Measurements from ENCODE around the gene NLRP3. TPM values are rescaled to one million over a fixed set of nuclear protein-coding genes. Genes with fewer than 3 reads are reported as not detected.

Gene NLRP3
- total and polyA plus RNA-seq, 2 experiments from 2014 or later, result 0.42 TPM; not detected in 1

DNA sequence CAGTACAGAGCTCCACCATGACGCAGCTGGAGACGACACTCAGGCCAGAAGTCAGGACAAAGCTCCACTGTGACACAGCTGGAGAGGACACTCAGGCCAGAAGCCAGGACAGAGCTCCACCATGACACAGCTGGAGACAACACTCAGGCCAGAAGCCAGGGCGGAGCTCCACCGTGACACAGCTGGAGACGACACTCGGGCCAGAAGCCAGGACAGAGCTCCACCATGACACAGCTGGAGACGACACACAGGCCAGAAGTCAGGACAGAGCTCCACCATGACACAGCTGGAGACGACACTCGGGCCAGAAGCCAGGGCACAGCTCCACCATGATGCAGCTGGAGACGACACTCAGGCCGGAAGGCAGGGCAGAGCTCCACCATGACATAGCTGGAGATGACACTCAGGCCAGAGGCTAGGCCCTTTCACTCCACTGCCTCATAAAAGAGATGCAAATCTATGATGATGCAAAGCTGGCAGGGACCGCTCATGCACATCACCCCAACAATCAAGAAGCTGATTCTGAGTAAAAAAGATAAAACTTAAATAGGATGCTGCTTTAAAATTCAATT is 55.6 kb downstream of the NLRP3 start:
- no peak overlapping the region for H3K4me3 ChIP-seq
- H3K4me1 Mint-ChIP-seq, result peaks cover 17% of the 10 kb centered on the region
- H3K9me3 Mint-ChIP-seq, result peaks cover 16% of the 10 kb centered on the region
- no peak overlapping the region for H3K4me2 ChIP-seq
- no peak overlapping the region for H3K27ac ChIP-seq (ENCODE audit: low read depth)
- peaks cover 19% of the 10 kb centered on the region for H3K4me1 ChIP-seq (ENCODE audit: insufficient read depth)
- H3K79me2 ChIP-seq (replicated peaks; ENCODE audit: insufficient read depth), result no peaks in the 10 kb centered on the region
- H3F3A ChIP-seq (replicated peaks; ENCODE audit: low read depth), result no peaks in the 10 kb centered on the region
- no peaks in the 10 kb centered on the region; the same call in 1 of the 2 replicates for H3K36me3 ChIP-seq (ENCODE audit: insufficient read depth)
- DNase-seq (ENCODE audit: low spot score), result no peak
- H3K27me3 ChIP-seq (ENCODE audit: insufficient read depth), result no peaks in the 10 kb centered on the region
- H2AFZ ChIP-seq, result no peak overlapping the region
- H3K36me3 Mint-ChIP-seq (ENCODE audit: low read depth), result peaks cover 13% of the 10 kb centered on the region; the same call in 1 of the 3 replicates
- H4K20me1 ChIP-seq (replicated peaks; ENCODE audit: insufficient read depth), result no peaks in the 10 kb centered on the region
- TF ChIP-seq JUNB (IDR thresholded peaks at IDR 0.05; ENCODE audit: unreplicated experiment) (no peak), EZH2phosphoT487 (IDR thresholded peaks at IDR 0.05; ENCODE audit: unreplicated experiment) (no peak), ZNF331 (CRISPR knock-in tag; IDR thresholded peaks at IDR 0.05; ENCODE audit: low read depth) (no peak), STAT1 (IDR thresholded peaks at IDR 0.05; ENCODE audit: unreplicated experiment) (no peak), NANOG (IDR thresholded peaks at IDR 0.05; ENCODE audit: borderline replicate concordance) (no peak), POLR2AphosphoS5 (IDR thresholded peaks at IDR 0.05; ENCODE audit: low read depth) (no peak), CREB1 (CRISPR knock-in tag; IDR thresholded peaks at IDR 0.05; ENCODE audit: low read depth) (no peak), EZH2 (IDR thresholded peaks at IDR 0.05; ENCODE audit: low read depth, unreplicated experiment) (no peak), ZNF114 (CRISPR knock-in tag; IDR thresholded peaks at IDR 0.05) (no peak)
- TF ChIP-seq, protein P1, sequence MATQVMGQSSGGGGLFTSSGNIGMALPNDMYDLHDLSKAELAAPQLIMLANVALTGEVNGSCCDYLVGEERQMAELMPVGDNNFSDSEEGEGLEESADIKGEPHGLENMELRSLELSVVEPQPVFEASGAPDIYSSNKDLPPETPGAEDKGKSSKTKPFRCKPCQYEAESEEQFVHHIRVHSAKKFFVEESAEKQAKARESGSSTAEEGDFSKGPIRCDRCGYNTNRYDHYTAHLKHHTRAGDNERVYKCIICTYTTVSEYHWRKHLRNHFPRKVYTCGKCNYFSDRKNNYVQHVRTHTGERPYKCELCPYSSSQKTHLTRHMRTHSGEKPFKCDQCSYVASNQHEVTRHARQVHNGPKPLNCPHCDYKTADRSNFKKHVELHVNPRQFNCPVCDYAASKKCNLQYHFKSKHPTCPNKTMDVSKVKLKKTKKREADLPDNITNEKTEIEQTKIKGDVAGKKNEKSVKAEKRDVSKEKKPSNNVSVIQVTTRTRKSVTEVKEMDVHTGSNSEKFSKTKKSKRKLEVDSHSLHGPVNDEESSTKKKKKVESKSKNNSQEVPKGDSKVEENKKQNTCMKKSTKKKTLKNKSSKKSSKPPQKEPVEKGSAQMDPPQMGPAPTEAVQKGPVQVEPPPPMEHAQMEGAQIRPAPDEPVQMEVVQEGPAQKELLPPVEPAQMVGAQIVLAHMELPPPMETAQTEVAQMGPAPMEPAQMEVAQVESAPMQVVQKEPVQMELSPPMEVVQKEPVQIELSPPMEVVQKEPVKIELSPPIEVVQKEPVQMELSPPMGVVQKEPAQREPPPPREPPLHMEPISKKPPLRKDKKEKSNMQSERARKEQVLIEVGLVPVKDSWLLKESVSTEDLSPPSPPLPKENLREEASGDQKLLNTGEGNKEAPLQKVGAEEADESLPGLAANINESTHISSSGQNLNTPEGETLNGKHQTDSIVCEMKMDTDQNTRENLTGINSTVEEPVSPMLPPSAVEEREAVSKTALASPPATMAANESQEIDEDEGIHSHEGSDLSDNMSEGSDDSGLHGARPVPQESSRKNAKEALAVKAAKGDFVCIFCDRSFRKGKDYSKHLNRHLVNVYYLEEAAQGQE (IDR thresholded peaks at IDR 0.05; ENCODE audit: unreplicated experiment), result no peak
- TF ChIP-seq, protein P2, sequence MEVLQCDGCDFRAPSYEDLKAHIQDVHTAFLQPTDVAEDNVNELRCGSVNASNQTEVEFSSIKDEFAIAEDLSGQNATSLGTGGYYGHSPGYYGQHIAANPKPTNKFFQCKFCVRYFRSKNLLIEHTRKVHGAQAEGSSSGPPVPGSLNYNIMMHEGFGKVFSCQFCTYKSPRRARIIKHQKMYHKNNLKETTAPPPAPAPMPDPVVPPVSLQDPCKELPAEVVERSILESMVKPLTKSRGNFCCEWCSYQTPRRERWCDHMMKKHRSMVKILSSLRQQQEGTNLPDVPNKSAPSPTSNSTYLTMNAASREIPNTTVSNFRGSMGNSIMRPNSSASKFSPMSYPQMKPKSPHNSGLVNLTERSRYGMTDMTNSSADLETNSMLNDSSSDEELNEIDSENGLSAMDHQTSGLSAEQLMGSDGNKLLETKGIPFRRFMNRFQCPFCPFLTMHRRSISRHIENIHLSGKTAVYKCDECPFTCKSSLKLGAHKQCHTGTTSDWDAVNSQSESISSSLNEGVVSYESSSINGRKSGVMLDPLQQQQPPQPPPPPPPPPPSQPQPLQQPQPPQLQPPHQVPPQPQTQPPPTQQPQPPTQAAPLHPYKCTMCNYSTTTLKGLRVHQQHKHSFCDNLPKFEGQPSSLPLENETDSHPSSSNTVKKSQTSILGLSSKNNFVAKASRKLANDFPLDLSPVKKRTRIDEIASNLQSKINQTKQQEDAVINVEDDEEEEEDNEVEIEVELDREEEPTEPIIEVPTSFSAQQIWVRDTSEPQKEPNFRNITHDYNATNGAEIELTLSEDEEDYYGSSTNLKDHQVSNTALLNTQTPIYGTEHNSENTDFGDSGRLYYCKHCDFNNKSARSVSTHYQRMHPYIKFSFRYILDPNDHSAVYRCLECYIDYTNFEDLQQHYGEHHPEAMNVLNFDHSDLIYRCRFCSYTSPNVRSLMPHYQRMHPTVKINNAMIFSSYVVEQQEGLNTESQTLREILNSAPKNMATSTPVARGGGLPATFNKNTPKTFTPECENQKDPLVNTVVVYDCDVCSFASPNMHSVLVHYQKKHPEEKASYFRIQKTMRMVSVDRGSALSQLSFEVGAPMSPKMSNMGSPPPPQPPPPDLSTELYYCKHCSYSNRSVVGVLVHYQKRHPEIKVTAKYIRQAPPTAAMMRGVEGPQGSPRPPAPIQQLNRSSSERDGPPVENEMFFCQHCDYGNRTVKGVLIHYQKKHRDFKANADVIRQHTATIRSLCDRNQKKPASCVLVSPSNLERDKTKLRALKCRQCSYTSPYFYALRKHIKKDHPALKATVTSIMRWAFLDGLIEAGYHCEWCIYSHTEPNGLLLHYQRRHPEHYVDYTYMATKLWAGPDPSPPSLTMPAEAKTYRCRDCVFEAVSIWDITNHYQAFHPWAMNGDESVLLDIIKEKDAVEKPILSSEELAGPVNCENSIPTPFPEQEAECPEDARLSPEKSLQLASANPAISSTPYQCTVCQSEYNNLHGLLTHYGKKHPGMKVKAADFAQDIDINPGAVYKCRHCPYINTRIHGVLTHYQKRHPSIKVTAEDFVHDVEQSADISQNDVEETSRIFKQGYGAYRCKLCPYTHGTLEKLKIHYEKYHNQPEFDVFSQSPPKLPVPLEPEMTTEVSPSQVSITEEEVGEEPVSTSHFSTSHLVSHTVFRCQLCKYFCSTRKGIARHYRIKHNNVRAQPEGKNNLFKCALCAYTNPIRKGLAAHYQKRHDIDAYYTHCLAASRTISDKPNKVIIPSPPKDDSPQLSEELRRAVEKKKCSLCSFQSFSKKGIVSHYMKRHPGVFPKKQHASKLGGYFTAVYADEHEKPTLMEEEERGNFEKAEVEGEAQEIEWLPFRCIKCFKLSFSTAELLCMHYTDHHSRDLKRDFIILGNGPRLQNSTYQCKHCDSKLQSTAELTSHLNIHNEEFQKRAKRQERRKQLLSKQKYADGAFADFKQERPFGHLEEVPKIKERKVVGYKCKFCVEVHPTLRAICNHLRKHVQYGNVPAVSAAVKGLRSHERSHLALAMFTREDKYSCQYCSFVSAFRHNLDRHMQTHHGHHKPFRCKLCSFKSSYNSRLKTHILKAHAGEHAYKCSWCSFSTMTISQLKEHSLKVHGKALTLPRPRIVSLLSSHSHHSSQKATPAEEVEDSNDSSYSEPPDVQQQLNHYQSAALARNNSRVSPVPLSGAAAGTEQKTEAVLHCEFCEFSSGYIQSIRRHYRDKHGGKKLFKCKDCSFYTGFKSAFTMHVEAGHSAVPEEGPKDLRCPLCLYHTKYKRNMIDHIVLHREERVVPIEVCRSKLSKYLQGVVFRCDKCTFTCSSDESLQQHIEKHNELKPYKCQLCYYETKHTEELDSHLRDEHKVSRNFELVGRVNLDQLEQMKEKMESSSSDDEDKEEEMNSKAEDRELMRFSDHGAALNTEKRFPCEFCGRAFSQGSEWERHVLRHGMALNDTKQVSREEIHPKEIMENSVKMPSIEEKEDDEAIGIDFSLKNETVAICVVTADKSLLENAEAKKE (CRISPR knock-in tag; IDR thresholded peaks at IDR 0.05), result no peak
- TF ChIP-seq, protein P3, sequence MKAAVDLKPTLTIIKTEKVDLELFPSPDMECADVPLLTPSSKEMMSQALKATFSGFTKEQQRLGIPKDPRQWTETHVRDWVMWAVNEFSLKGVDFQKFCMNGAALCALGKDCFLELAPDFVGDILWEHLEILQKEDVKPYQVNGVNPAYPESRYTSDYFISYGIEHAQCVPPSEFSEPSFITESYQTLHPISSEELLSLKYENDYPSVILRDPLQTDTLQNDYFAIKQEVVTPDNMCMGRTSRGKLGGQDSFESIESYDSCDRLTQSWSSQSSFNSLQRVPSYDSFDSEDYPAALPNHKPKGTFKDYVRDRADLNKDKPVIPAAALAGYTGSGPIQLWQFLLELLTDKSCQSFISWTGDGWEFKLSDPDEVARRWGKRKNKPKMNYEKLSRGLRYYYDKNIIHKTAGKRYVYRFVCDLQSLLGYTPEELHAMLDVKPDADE (IDR thresholded peaks at IDR 0.05), result no peak
- TF ChIP-seq, protein P4, sequence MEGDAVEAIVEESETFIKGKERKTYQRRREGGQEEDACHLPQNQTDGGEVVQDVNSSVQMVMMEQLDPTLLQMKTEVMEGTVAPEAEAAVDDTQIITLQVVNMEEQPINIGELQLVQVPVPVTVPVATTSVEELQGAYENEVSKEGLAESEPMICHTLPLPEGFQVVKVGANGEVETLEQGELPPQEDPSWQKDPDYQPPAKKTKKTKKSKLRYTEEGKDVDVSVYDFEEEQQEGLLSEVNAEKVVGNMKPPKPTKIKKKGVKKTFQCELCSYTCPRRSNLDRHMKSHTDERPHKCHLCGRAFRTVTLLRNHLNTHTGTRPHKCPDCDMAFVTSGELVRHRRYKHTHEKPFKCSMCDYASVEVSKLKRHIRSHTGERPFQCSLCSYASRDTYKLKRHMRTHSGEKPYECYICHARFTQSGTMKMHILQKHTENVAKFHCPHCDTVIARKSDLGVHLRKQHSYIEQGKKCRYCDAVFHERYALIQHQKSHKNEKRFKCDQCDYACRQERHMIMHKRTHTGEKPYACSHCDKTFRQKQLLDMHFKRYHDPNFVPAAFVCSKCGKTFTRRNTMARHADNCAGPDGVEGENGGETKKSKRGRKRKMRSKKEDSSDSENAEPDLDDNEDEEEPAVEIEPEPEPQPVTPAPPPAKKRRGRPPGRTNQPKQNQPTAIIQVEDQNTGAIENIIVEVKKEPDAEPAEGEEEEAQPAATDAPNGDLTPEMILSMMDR (conservative IDR thresholded peaks at IDR 0.05; ENCODE audit: low read depth in 2 of 2), result no peak
- ATAC-seq, result no peak
- H3K4me3 Mint-ChIP-seq, result no peak overlapping the region
- H3K27ac Mint-ChIP-seq, result no peak overlapping the region
- H3K9me2 ChIP-seq (ENCODE audit: insufficient read depth), result peaks cover 7% of the 10 kb centered on the region; the same call in 1 of the 2 replicates
- peaks cover 1% of the 10 kb centered on the region for H3K27me3 Mint-ChIP-seq (ENCODE audit: insufficient read depth, low read depth, poor library complexity)
